HCT116 (cell line): ENCODE results near the gene ELF5. TPM values are rescaled to one million over a fixed set of nuclear protein-coding genes. Genes with fewer than 3 reads are reported as not detected.

Experiments used
- ATAC-seq: fragments of 200-7000 bp; cut with Tn5 transposase; 2 replicates; pipeline ENCODE4 v1.9.1; 2020; ENCODE audit warnings: mild to moderate bottlenecking, moderate library complexity
- BruUV-seq: library from RNA; stranded (reverse); fragments of 400-500 nt; replicated peaks from 2 replicates; lab custom pipeline; 2021; lab: Mats Ljungman, UMichigan
- CTCF ChIA-PET: fragments of 300-600 bp; sonication (Branson Sonifier 250); formaldehyde crosslinking; loops from one replicate; lab custom pipeline; 2021; ENCODE audit warnings: antibody characterized with exemption; lab: Charles Lee
- POLR2A ChIA-PET: fragments of 300-600, 350-600 bp; sonication (Branson Sonifier 250); formaldehyde crosslinking; loops from one replicate; lab custom pipeline; 2021; ENCODE audit warnings: antibody characterized with exemption; lab: Charles Lee
- RAD21 ChIA-PET, 2 experiments: fragments of 300-600 bp; sonication (Branson Sonifier 250); formaldehyde crosslinking; loops; one replicate each; lab custom pipeline; 2023; ENCODE audit warnings: low total read pairs in 2 of 2; ENCODE audit not compliant: uncharacterized antibody in 2 of 2, unreplicated experiment in 2 of 2, low non-redundant PET in 1 of 2; lab: Charles Lee
- DNase-seq: peaks from one replicate; pipeline ENCODE4 v3.0.0-alpha.2; 2010; ENCODE audit warnings: low read depth, low spot score
- H2AFZ ChIP-seq: fragments of 200-600 bp; shearing (Covaris generic), sonication (generic); 2 replicates; pipeline ENCODE4 v1.6.1; 2017; ENCODE audit warnings: low read depth, mixed run types, mixed read lengths, antibody characterized with exemption, low read length; ENCODE audit not compliant: poor library complexity, severe bottlenecking
- H3K27ac ChIP-seq: 2 replicates; pipeline ENCODE4 v1.5.1; 2012; ENCODE audit warnings: low read depth, low read length
- H3K27me3 ChIP-seq: fragments of 200-600 bp; sonication (generic); 2 replicates; pipeline ENCODE4 v1.6.1; 2016; ENCODE audit warnings: mixed run types, low read length, mixed read lengths; ENCODE audit not compliant: insufficient read depth
- H3K36me3 ChIP-seq, 2 experiments: fragments of 200-500 bp in 1 of 2; fragments of 200-600 bp in 1 of 2; sonication (Bioruptor generic) in 1 of 2; sonication (generic) in 1 of 2; 2 replicates each; pipeline versions ENCODE4 v1.5.1 to v1.6.1; 2014 to 2016; ENCODE audit warnings: low read length in 2 of 2, inconsistent platforms in 1 of 2, mixed read lengths in 1 of 2, mixed run types in 1 of 2; ENCODE audit not compliant: insufficient read depth in 2 of 2, control insufficient read depth in 1 of 2
- H3K4me1 ChIP-seq, 2 experiments: fragments of 200-600 bp in 1 of 2; sonication (generic) in 1 of 2; 2 replicates each; pipeline versions ENCODE4 v1.5.1 to v1.6.1; 2012 to 2017; ENCODE audit warnings: low read length in 2 of 2, inconsistent platforms in 1 of 2, mild to moderate bottlenecking in 1 of 2, mixed read lengths in 1 of 2, mixed run types in 1 of 2, moderate library complexity in 1 of 2; ENCODE audit not compliant: insufficient read depth in 2 of 2, control insufficient read depth in 1 of 2
- H3K4me2 ChIP-seq: fragments of 200-600 bp; sonication (generic); 2 replicates; pipeline ENCODE4 v1.6.1; 2017; ENCODE audit warnings: mixed run types, low read length, mixed read lengths
- H3K4me3 ChIP-seq, 2 experiments: fragments of 200-600 bp in 1 of 2; sonication (generic) in 1 of 2; replicated peaks in 1 of 2; 2 replicates each; pipeline ENCODE4 v1.5.1; 2011 to 2016; ENCODE audit warnings: low read length in 2 of 2, control low read depth in 1 of 2, low read depth in 1 of 2, mild to moderate bottlenecking in 1 of 2, mixed read lengths in 1 of 2, mixed run types in 1 of 2
- H3K79me2 ChIP-seq: fragments of 200-600 bp; sonication (generic); 2 replicates; pipeline ENCODE4 v1.6.1; 2017; ENCODE audit warnings: mild to moderate bottlenecking, mixed run types, low read length, moderate library complexity, mixed read lengths; ENCODE audit not compliant: insufficient read depth
- H3K9ac ChIP-seq: fragments of 200-600 bp; sonication (generic); 2 replicates; pipeline ENCODE4 v1.6.1; 2016; ENCODE audit warnings: low read length, mixed read lengths
- H3K9me2 ChIP-seq: fragments of 200-600 bp; sonication (generic), shearing (Covaris generic); 2 replicates; pipeline ENCODE4 v1.6.1; 2017; ENCODE audit warnings: mixed run types, mild to moderate bottlenecking, moderate library complexity; ENCODE audit not compliant: insufficient read depth
- H3K9me3 ChIP-seq, 2 experiments: fragments of 200-500 bp in 1 of 2; fragments of 200-600 bp in 1 of 2; sonication (Bioruptor generic) in 1 of 2; sonication (generic) in 1 of 2; 2 replicates each; pipeline ENCODE4 v1.6.1; 2014 to 2017; ENCODE audit warnings: low read length in 2 of 2, mixed read lengths in 2 of 2, inconsistent platforms in 1 of 2, low read depth in 1 of 2, mild to moderate bottlenecking in 1 of 2, mixed run types in 1 of 2, moderate library complexity in 1 of 2; ENCODE audit not compliant: control insufficient read depth in 1 of 2, insufficient read depth in 1 of 2
- H4K20me1 ChIP-seq: fragments of 200-600 bp; sonication (generic), shearing (Covaris generic); 2 replicates; pipeline ENCODE4 v1.6.1; 2017; ENCODE audit warnings: mixed run types, mild to moderate bottlenecking, moderate library complexity; ENCODE audit not compliant: insufficient read depth
- CBX3 ChIP-seq: IDR thresholded peaks from 2 replicates; pipeline ENCODE4 v1.6.1; 2012; ENCODE audit warnings: low read depth
- CEBPB ChIP-seq: IDR thresholded peaks from 2 replicates; pipeline ENCODE4 v1.6.1; 2012; ENCODE audit warnings: low read depth
- CTCF ChIP-seq, 3 experiments: fragments of 200-600 bp in 1 of 3; sonication (generic) in 1 of 3; IDR thresholded peaks in 2 of 3; conservative IDR thresholded peaks in 1 of 3; 2 replicates each; pipeline ENCODE4 v1.5.1; 2012 to 2017; ENCODE audit warnings: low read depth in 2 of 3, low read length in 2 of 3, antibody characterized with exemption in 1 of 3, borderline replicate concordance in 1 of 3, control low read depth in 1 of 3, mild to moderate bottlenecking in 1 of 3, mixed read lengths in 1 of 3, mixed run types in 1 of 3, moderate library complexity in 1 of 3; ENCODE audit not compliant: insufficient read depth in 1 of 3
- EZH2 ChIP-seq: fragments of 200-600 bp; sonication (generic); IDR thresholded peaks from 2 replicates; pipeline ENCODE4 v1.6.1; 2017; ENCODE audit warnings: antibody characterized with exemption, mixed run types
- JUND ChIP-seq: IDR thresholded peaks from 2 replicates; pipeline ENCODE4 v1.6.1; 2012
- MAX ChIP-seq: IDR thresholded peaks from 2 replicates; pipeline ENCODE4 v1.6.1; 2012
- RAD21 ChIP-seq: IDR thresholded peaks from 2 replicates; pipeline ENCODE4 v1.6.1; 2012; ENCODE audit warnings: low read depth, mild to moderate bottlenecking
- SP1 ChIP-seq: IDR thresholded peaks from 2 replicates; pipeline ENCODE4 v1.6.1; 2012; ENCODE audit warnings: low read depth
- ZBTB33 ChIP-seq: IDR thresholded peaks from 2 replicates; pipeline ENCODE4 v1.6.1; 2011; ENCODE audit warnings: mild to moderate bottlenecking, low read length, moderate library complexity; ENCODE audit not compliant: insufficient replicate concordance; ENCODE audit errors: extremely low read depth
- intact Hi-C: fragments of 100-400 bp; cut with micrococcal nuclease; formaldehyde crosslinking; loops from 2 replicates; pipeline ENCODE4 v1.10.0; 2022
- total RNA-seq: library from RNA; stranded (reverse); gene quantifications from one replicate; pipeline ENCODE4 v1.2.1, GENCODE V29; 2021; ENCODE audit not compliant: unreplicated experiment

Gene ELF5
- total RNA-seq, 1 experiment from 2014 or later, result 0.32 TPM

- Histone ChIP-seq H3K9ac (no peak overlapping the region), H3K27ac (no peak overlapping the region), H3K9me3 (no peaks in the 10 kb centered on the region), H3K4me1 (peaks cover 38 to 62% of the 10 kb centered on the region in 2 experiments), H3K4me2 (no peak overlapping the region), H3K9me2 (no peaks in the 10 kb centered on the region), H3K4me3 (no peak overlapping the region), H3K36me3 (no peaks in the 10 kb centered on the region), H4K20me1 (no peaks in the 10 kb centered on the region), H3K79me2 (no peaks in the 10 kb centered on the region), H3K27me3 (no peaks in the 10 kb centered on the region), H2AFZ (no peak overlapping the region)
- ChIA-PET POLR2A (no interaction called here), CTCF (interaction anchor here (2.2 to 2.3 kb wide), 2 partner anchors 127 to 405 kb away, joined by 8 to 45 read pairs; no protein-coding TSS in a partner anchor), RAD21 (no interaction called here)
- ATAC-seq (no peak), DNase-seq (no peak)
- intact Hi-C loops, result loop anchor here (1.0 to 10.0 kb wide), 5 partner anchors 127 to 689 kb away; no protein-coding TSS in a partner anchor
- no TSS peak for BruUV-seq
- no peak for TF ChIP-seq SP1
- TF ChIP-seq ZBTB33, result no peak
- no peak for TF ChIP-seq EZH2
- TF ChIP-seq CBX3, result no peak
Measured at GRCh38 chr11:34493468-34493867, 20.1 kb downstream of the ELF5 start.

- peaks cover 37 to 56% of the 10 kb centered on the region in 2 experiments for H3K4me1 ChIP-seq
- no peaks in the 10 kb centered on the region for H3K27me3 ChIP-seq
- intact Hi-C loops, result loop anchor here (1.0 to 10.0 kb wide), 5 partner anchors 127 to 688 kb away; no protein-coding TSS in a partner anchor
- ChIA-PET CTCF (interaction anchor here (0.7 to 2.3 kb wide), 15 partner anchors 10 to 658 kb away, joined by 3 to 45 read pairs (median 4); no protein-coding TSS in a partner anchor), POLR2A (no interaction called here), RAD21 (interaction anchor here (0.8 to 1.7 kb wide), 5 partner anchors 20 to 318 kb away, joined by 3 to 14 read pairs (median 4); partner anchors contain the start of gene ABTB2 (in 1 of the 2))
- no peaks in the 10 kb centered on the region for H3K36me3 ChIP-seq
- H3K4me2 ChIP-seq, result no peak overlapping the region
- H3K9me2 ChIP-seq, result no peaks in the 10 kb centered on the region
- no peaks in the 10 kb centered on the region for H4K20me1 ChIP-seq
- no peak overlapping the region for H3K27ac ChIP-seq
- H3K4me3 ChIP-seq, result no peak overlapping the region
- no peaks in the 10 kb centered on the region for H3K79me2 ChIP-seq
- no peak for ATAC-seq
- H2AFZ ChIP-seq, result peak overlapping the region; percentile 17
- no peaks in the 10 kb centered on the region for H3K9me3 ChIP-seq
- no peak overlapping the region for H3K9ac ChIP-seq
- BruUV-seq, result no TSS peak
- peak; percentile 60 for DNase-seq
- TF ChIP-seq CEBPB, result peak; percentile 28; the same call in 1 of the 2 replicates
- TF ChIP-seq JUND, result no peak
- TF ChIP-seq CTCF (IDR thresholded peaks at IDR 0.05 in 2 of 3, conservative IDR thresholded peaks at IDR 0.05 in 1 of 3; ENCODE audit: borderline replicate concordance in 1 of 3, insufficient read depth in 1 of 3, low read depth in 2 of 3, low read length in 2 of 3), result peak; percentile 50 to 85 (median 79)
- peak; percentile 85 for TF ChIP-seq RAD21
- TF ChIP-seq MAX, result 0 out of 2 replicates have a peak, but pooled peaks have one; percentile 17
Measured at GRCh38 chr11:34492806-34493414, 20.7 kb downstream of the ELF5 start.
